OCI-LY7 (cell line): ENCODE data around the gene GPRC5B. TPM values are rescaled to one million over a fixed set of nuclear protein-coding genes. Genes with fewer than 3 reads are reported as not detected.

Experiments
- BruUV-seq: library from RNA; stranded (reverse); fragments of 400-500 nt; replicated peaks from 2 replicates; lab custom pipeline; 2021; lab: Mats Ljungman, UMichigan
- CTCF ChIA-PET: fragments of 300-600 bp; sonication (Branson Sonifier 250); formaldehyde crosslinking; loops from one replicate; lab custom pipeline; 2022; ENCODE audit warnings: antibody characterized with exemption; ENCODE audit not compliant: unreplicated experiment; lab: Charles Lee
- POLR2A ChIA-PET: fragments of 300-600 bp; sonication (Branson Sonifier 250); formaldehyde crosslinking; loops from one replicate; lab custom pipeline; 2022; ENCODE audit warnings: antibody characterized with exemption; lab: Charles Lee
- DNase-seq: peaks from one replicate; pipeline ENCODE4 v3.0.0-alpha.2; 2015; ENCODE audit warnings: low spot score
- H2AFZ ChIP-seq: fragments of 200-600 bp; sonication (generic), shearing (Covaris generic); 2 replicates; pipeline ENCODE4 v1.6.1; 2014; ENCODE audit warnings: mild to moderate bottlenecking, antibody characterized with exemption, low read length, moderate library complexity
- H3K27ac ChIP-seq: fragments of 200-600 bp; sonication (generic); 2 replicates; pipeline ENCODE4 v1.5.1; 2014; ENCODE audit warnings: mixed run types, low read depth, mild to moderate bottlenecking, moderate library complexity, low read length, inconsistent platforms; ENCODE audit not compliant: poor library complexity, severe bottlenecking
- H3K36me3 ChIP-seq: fragments of 200-600 bp; sonication (generic); 2 replicates; pipeline ENCODE4 v1.6.1; 2014; ENCODE audit warnings: mild to moderate bottlenecking, antibody characterized with exemption, low read length, moderate library complexity, mixed read lengths; ENCODE audit not compliant: insufficient read depth
- H3K4me1 ChIP-seq: fragments of 200-600 bp; sonication (generic); 2 replicates; pipeline ENCODE4 v1.5.1; 2014; ENCODE audit warnings: mild to moderate bottlenecking, low read length; ENCODE audit not compliant: insufficient read depth, poor library complexity, severe bottlenecking
- H3K4me2 ChIP-seq: fragments of 200-600 bp; sonication (generic); 2 replicates; pipeline ENCODE4 v1.6.1; 2014; ENCODE audit warnings: mild to moderate bottlenecking, low read length
- H3K4me3 ChIP-seq: fragments of 200-600 bp; sonication (generic); 2 replicates; pipeline ENCODE4 v1.5.1; 2014; ENCODE audit warnings: mild to moderate bottlenecking, low read depth, low read length; ENCODE audit not compliant: poor library complexity, severe bottlenecking
- H3K79me2 ChIP-seq: fragments of 200-600 bp; sonication (generic); 2 replicates; pipeline ENCODE4 v1.6.1; 2016; ENCODE audit warnings: low read depth, mild to moderate bottlenecking, low read length, moderate library complexity, mixed read lengths; ENCODE audit not compliant: insufficient read depth
- H3K9me2 ChIP-seq: fragments of 200-600 bp; sonication (generic); 2 replicates; pipeline ENCODE4 v1.6.1; 2016; ENCODE audit warnings: mild to moderate bottlenecking, low read length, mixed read lengths; ENCODE audit not compliant: insufficient read depth
- H3K9me3 ChIP-seq: fragments of 200-600 bp; sonication (generic); 2 replicates; pipeline ENCODE4 v1.6.1; 2014; ENCODE audit warnings: mild to moderate bottlenecking, mixed run types, low read length, mixed read lengths
- H4K20me1 ChIP-seq: fragments of 200-600 bp; sonication (generic); 2 replicates; pipeline ENCODE4 v1.6.1; 2014; ENCODE audit warnings: mild to moderate bottlenecking, antibody characterized with exemption, low read length, moderate library complexity, mixed read lengths; ENCODE audit not compliant: insufficient read depth
- CTCF ChIP-seq: fragments of 200-600 bp; sonication (generic); conservative IDR thresholded peaks from 2 replicates; pipeline ENCODE4 v1.5.1; 2014; ENCODE audit warnings: mild to moderate bottlenecking, antibody characterized with exemption, low read length, moderate library complexity, mixed read lengths
- EZH2phosphoT487 ChIP-seq: fragments of 200-600 bp; sonication (generic); IDR thresholded peaks from 2 replicates; pipeline ENCODE4 v1.6.1; 2018; ENCODE audit warnings: low read depth, borderline replicate concordance, mild to moderate bottlenecking, mixed run types, antibody characterized with exemption, low read length, moderate library complexity, mixed read lengths
- intact Hi-C: fragments of 100-400 bp; cut with micrococcal nuclease; formaldehyde crosslinking; loops from one replicate; pipeline ENCODE4 v1.10.0; 2022; ENCODE audit not compliant: unreplicated experiment
- total RNA-seq, 2 experiments: library from RNA; depleted of rRNA in 1 of 2; stranded (reverse); fragments of >200 nt in 1 of 2; shearing (Covaris generic) in 1 of 2; gene quantifications; 2 replicates each; pipeline ENCODE4 v1.2.3, GENCODE V29; 2014 to 2022

The GPRC5B gene
- total RNA-seq, 2 experiments from 2014 or later: not detected

GRCh38 chr16:19830902-19831560 is 53.6 kb downstream of the GPRC5B start:
- Histone ChIP-seq H2AFZ (peak overlapping the region; percentile 45; the same call in 1 of the 2 replicates), H3K4me2 (no peak overlapping the region), H3K4me3 (no peak overlapping the region), H3K36me3 (no peaks in the 10 kb centered on the region), H3K79me2 (no peaks in the 10 kb centered on the region), H4K20me1 (no peaks in the 10 kb centered on the region), H3K9me3 (no peaks in the 10 kb centered on the region), H3K4me1 (no peaks in the 10 kb centered on the region), H3K9me2 (no peaks in the 10 kb centered on the region), H3K27ac (no peak overlapping the region)
- no TSS peak for BruUV-seq
- ChIA-PET CTCF (no interaction called here), POLR2A (interaction anchor here (0.5 kb wide), 1 partner anchor 719 kb away, joined by 3 read pairs; no protein-coding TSS in a partner anchor)
- peak; percentile 4 for DNase-seq
- TF ChIP-seq CTCF: no peak
- no peak for TF ChIP-seq EZH2phosphoT487
- intact Hi-C loops: no loop called here

GRCh38 chr16:19829844-19830692 is 54.6 kb downstream of the GPRC5B start:
- H3K27ac ChIP-seq: no peak overlapping the region
- no peaks in the 10 kb centered on the region for H3K9me2 ChIP-seq
- H3K4me3 ChIP-seq: no peak overlapping the region
- ChIA-PET CTCF (no interaction called here), POLR2A (interaction anchor here (0.7 kb wide), 1 partner anchor 50 kb away, joined by 3 read pairs; no protein-coding TSS in a partner anchor)
- no TSS peak for BruUV-seq
- H2AFZ ChIP-seq: no peak overlapping the region
- H3K79me2 ChIP-seq: no peaks in the 10 kb centered on the region
- no peaks in the 10 kb centered on the region for H3K36me3 ChIP-seq
- H3K4me2 ChIP-seq: no peak overlapping the region
- no peak for DNase-seq
- H3K4me1 ChIP-seq: no peaks in the 10 kb centered on the region
- no peaks in the 10 kb centered on the region for H4K20me1 ChIP-seq
- TF ChIP-seq CTCF (no peak), EZH2phosphoT487 (no peak)
- intact Hi-C loops: no loop called here
- H3K9me3 ChIP-seq: no peaks in the 10 kb centered on the region
